T-helper 22 cell (primary cell): ENCODE results near the gene ERMP1.
"Not testable (repeated sequence)": the region's sequence is repeated elsewhere in the genome, so short reads cannot be mapped to it uniquely, and the experiment has no call there.

Source experiments
- DNase-seq: peaks from one replicate; pipeline ENCODE4 v3.0.0-alpha.2; 2020; ENCODE audit warnings: low read depth

Gene ERMP1

GRCh38 chr9:5819174-5819573, 13.7 kb downstream of the ERMP1 start:
- DNase-seq, result no peak

GRCh38 chr9:5818424-5819142, 14.3 kb downstream of the ERMP1 start:
- DNase-seq, result no peak

- no peak for DNase-seq
These were observed 15.1 kb downstream of the ERMP1 start for GRCh38 chr9:5817862-5818261.

GRCh38 chr9:5815461-5815860, 17.5 kb downstream of the ERMP1 start:
- DNase-seq, result no peak

GRCh38 chr9:5813824-5814223, 19.1 kb downstream of the ERMP1 start:
- DNase-seq, result no peak

- no peak for DNase-seq
These were observed 21.2 kb downstream of the ERMP1 start for GRCh38 chr9:5811751-5812150.

- DNase-seq, result no peak
These were observed 27.4 kb downstream of the ERMP1 start for GRCh38 chr9:5805478-5805877.

GRCh38 chr9:5801739-5802113, 31.2 kb downstream of the ERMP1 start:
- no peak for DNase-seq

GRCh38 chr9:5800969-5801738, 31.8 kb downstream of the ERMP1 start:
- DNase-seq, result no peak

- DNase-seq, result not testable (repeated sequence)
These were observed 32.5 kb downstream of the ERMP1 start for GRCh38 chr9:5800378-5800777.

- no peak for DNase-seq
These were observed 33.6 kb downstream of the ERMP1 start for GRCh38 chr9:5799314-5799713.

GRCh38 chr9:5798581-5798980, 34.3 kb downstream of the ERMP1 start:
- DNase-seq, result no peak

- DNase-seq, result no peak
These were observed 36.6 kb downstream of the ERMP1 start for GRCh38 chr9:5796298-5796697.

GRCh38 chr9:5793812-5794211, 39.1 kb downstream of the ERMP1 start:
- no peak for DNase-seq

- no peak for DNase-seq
These were observed 41.0 kb downstream of the ERMP1 start for GRCh38 chr9:5791870-5792269.

- DNase-seq, result no peak
These were observed 42.0 kb downstream of the ERMP1 start for GRCh38 chr9:5790923-5791322.

GRCh38 chr9:5789489-5789888, 43.4 kb downstream of the ERMP1 start:
- DNase-seq, result no peak

- DNase-seq, result no peak
These were observed 45.1 kb downstream of the ERMP1 start for GRCh38 chr9:5787759-5788302.

GRCh38 chr9:5787220-5787619, 45.7 kb downstream of the ERMP1 start:
- DNase-seq, result no peak

- DNase-seq, result no peak
These were observed 46.4 kb downstream of the ERMP1 start for GRCh38 chr9:5786370-5787127.

GRCh38 chr9:5784526-5785315, 48.2 kb downstream of the ERMP1 start:
- DNase-seq, result no peak

GRCh38 chr9:5783982-5784381, 48.9 kb downstream of the ERMP1 start:
- DNase-seq, result no peak
